Stimulated activated naive B cell treated with anti-CD40 and anti-IgM and Interleukin-4, amounts not matched to agents 10 μg/mL and 1 μg/mL and 100 μg/mL, for 72 hours (primary cell): ENCODE measurements around the gene C5orf58.

ENCODE experiments used
- ATAC-seq, 2 donors: fragments of 150-1000 bp; cut with Tn5 transposase; replicated peaks; 2 replicates each; pipeline ENCODE4 v1.10.0; 2021; ENCODE audit warnings: moderate library complexity in 1 of 2
- DNase-seq: peaks from one replicate; pipeline ENCODE4 v3.0.0; 2021
- H3K27ac Mint-ChIP-seq: one replicate; pipeline ENCODE4 v1.8.0; 2022; ENCODE audit warnings: mild to moderate bottlenecking, mixed read lengths
- H3K27me3 Mint-ChIP-seq, 2 donors: one replicate each; pipeline ENCODE4 v1.8.0; 2022; ENCODE audit warnings: mixed read lengths in 2 of 2
- H3K36me3 Mint-ChIP-seq, 2 donors: one replicate each; pipeline ENCODE4 v1.8.0; 2022; ENCODE audit warnings: mixed read lengths in 2 of 2, mild to moderate bottlenecking in 1 of 2
- H3K4me1 Mint-ChIP-seq, 2 donors: one replicate each; pipeline ENCODE4 v1.8.0; 2022; ENCODE audit warnings: mixed read lengths in 2 of 2, mild to moderate bottlenecking in 1 of 2
- H3K4me3 Mint-ChIP-seq, 2 donors: one replicate each; pipeline ENCODE4 v1.8.0; 2022; ENCODE audit warnings: mild to moderate bottlenecking in 2 of 2, mixed read lengths in 2 of 2, moderate library complexity in 1 of 2
- H3K9me3 Mint-ChIP-seq, 2 donors: one replicate each; pipeline ENCODE4 v1.8.0; 2022; ENCODE audit warnings: mixed read lengths in 2 of 2, mild to moderate bottlenecking in 1 of 2

C5orf58 gene

GRCh38 chr5:170288551-170288950 is 55.8 kb downstream of the C5orf58 start:
- H3K4me3 Mint-ChIP-seq = no peak overlapping the region
- H3K27ac Mint-ChIP-seq = no peak overlapping the region
- DNase-seq (no peak), ATAC-seq (no peak)
- H3K36me3 Mint-ChIP-seq = peaks cover 43 to 84% of the 10 kb centered on the region in 2 donors
- H3K4me1 Mint-ChIP-seq = peaks cover 36 to 46% of the 10 kb centered on the region in 2 donors
- H3K27me3 Mint-ChIP-seq = peaks cover 9 to 22% of the 10 kb centered on the region in 2 donors
- H3K9me3 Mint-ChIP-seq = peaks cover 16 to 19% of the 10 kb centered on the region in 2 donors

GRCh38 chr5:170289121-170289520 is 56.3 kb downstream of the C5orf58 start:
- DNase-seq = no peak
- H3K27ac Mint-ChIP-seq = no peak overlapping the region
- peaks cover 41 to 80% of the 10 kb centered on the region in 2 donors for H3K36me3 Mint-ChIP-seq
- peaks cover 12 to 18% of the 10 kb centered on the region in 2 donors for H3K9me3 Mint-ChIP-seq
- no peak overlapping the region for H3K4me3 Mint-ChIP-seq
- peaks cover 9 to 22% of the 10 kb centered on the region in 2 donors for H3K27me3 Mint-ChIP-seq
- H3K4me1 Mint-ChIP-seq = peaks cover 38 to 52% of the 10 kb centered on the region in 2 donors
- no peak for ATAC-seq

GRCh38 chr5:170289764-170290163 is 57.0 kb downstream of the C5orf58 start:
- no peak for DNase-seq
- H3K9me3 Mint-ChIP-seq = peaks cover 9 to 13% of the 10 kb centered on the region in 2 donors
- ATAC-seq = no peak
- peaks cover 9 to 22% of the 10 kb centered on the region in 2 donors for H3K27me3 Mint-ChIP-seq
- H3K36me3 Mint-ChIP-seq = peaks cover 35 to 73% of the 10 kb centered on the region in 2 donors
- H3K4me1 Mint-ChIP-seq = peaks cover 42 to 58% of the 10 kb centered on the region in 2 donors
- H3K4me3 Mint-ChIP-seq = peak overlapping the region in 1 of 2 donors; percentile 29
- no peak overlapping the region for H3K27ac Mint-ChIP-seq

GRCh38 chr5:170290498-170290897 is 57.7 kb downstream of the C5orf58 start:
- H3K9me3 Mint-ChIP-seq = peaks cover 9 to 10% of the 10 kb centered on the region in 2 donors
- DNase-seq (no peak), ATAC-seq (no peak)
- H3K36me3 Mint-ChIP-seq = peaks cover 34 to 66% of the 10 kb centered on the region in 2 donors
- peaks cover 47 to 66% of the 10 kb centered on the region in 2 donors for H3K4me1 Mint-ChIP-seq
- peak overlapping the region in 1 of 2 donors; percentile 29 for H3K4me3 Mint-ChIP-seq
- H3K27ac Mint-ChIP-seq = peak overlapping the region; percentile 62
- H3K27me3 Mint-ChIP-seq = peaks cover 9 to 22% of the 10 kb centered on the region in 2 donors

- no peak for ATAC-seq
- Mint-ChIP-seq H3K4me3 (no peak overlapping the region), H3K27me3 (peaks cover 9 to 27% of the 10 kb centered on the region in 2 donors), H3K36me3 (peaks cover 26 to 57% of the 10 kb centered on the region in 2 donors), H3K9me3 (peaks cover 7 to 9% of the 10 kb centered on the region in 2 donors), H3K4me1 (peaks cover 63 to 81% of the 10 kb centered on the region in 2 donors), H3K27ac (no peak overlapping the region)
- DNase-seq = no peak
Observed at GRCh38 chr5:170292179-170293104, 59.7 kb downstream of the C5orf58 start.

- H3K9me3 Mint-ChIP-seq = peaks cover 7 to 9% of the 10 kb centered on the region in 2 donors
- peaks cover 23 to 50% of the 10 kb centered on the region in 2 donors for H3K36me3 Mint-ChIP-seq
- H3K4me1 Mint-ChIP-seq = peaks cover 66 to 84% of the 10 kb centered on the region in 2 donors
- no peak overlapping the region for H3K27ac Mint-ChIP-seq
- H3K27me3 Mint-ChIP-seq = peaks cover 9 to 27% of the 10 kb centered on the region in 2 donors
- DNase-seq (peak; percentile 85), ATAC-seq (peak; percentile 91 to 96)
- peak overlapping the region; percentile 4 to 23 for H3K4me3 Mint-ChIP-seq
Observed at GRCh38 chr5:170293273-170293672, 60.5 kb downstream of the C5orf58 start.

- no peak overlapping the region for H3K4me3 Mint-ChIP-seq
- DNase-seq (no peak), ATAC-seq (no peak)
- peaks cover 9 to 22% of the 10 kb centered on the region in 2 donors for H3K27me3 Mint-ChIP-seq
- peaks cover 18 to 43% of the 10 kb centered on the region in 2 donors for H3K36me3 Mint-ChIP-seq
- peaks cover 67 to 88% of the 10 kb centered on the region in 2 donors for H3K4me1 Mint-ChIP-seq
- peaks cover 6 to 9% of the 10 kb centered on the region in 2 donors for H3K9me3 Mint-ChIP-seq
- H3K27ac Mint-ChIP-seq = no peak overlapping the region
Observed at GRCh38 chr5:170294057-170294456, 61.3 kb downstream of the C5orf58 start.

GRCh38 chr5:170294556-170294955 is 61.8 kb downstream of the C5orf58 start:
- peaks cover 67 to 90% of the 10 kb centered on the region in 2 donors for H3K4me1 Mint-ChIP-seq
- no peak overlapping the region for H3K27ac Mint-ChIP-seq
- ATAC-seq = no peak
- H3K4me3 Mint-ChIP-seq = no peak overlapping the region
- peaks cover 6 to 9% of the 10 kb centered on the region in 2 donors for H3K9me3 Mint-ChIP-seq
- peaks cover 14 to 38% of the 10 kb centered on the region in 2 donors for H3K36me3 Mint-ChIP-seq
- DNase-seq = no peak
- H3K27me3 Mint-ChIP-seq = peaks cover 9 to 17% of the 10 kb centered on the region in 2 donors
